Measurements from ENCODE around the gene HBG2. TPM values are rescaled to one million over a fixed set of nuclear protein-coding genes. Genes with fewer than 3 reads are reported as not detected.

HBG2 gene
- total and polyA plus RNA-seq, 2 donors (not counting 1 experiment from before 2014, with no cell fraction given) = 2.6 TPM; not detected in 1

GRCh38 chr11:5239046-5239445 lies 15.5 kb downstream of the HBG2 start:
- H3K9ac ChIP-seq (ENCODE audit: insufficient read depth, low read length) = no peak overlapping the region
- no peaks in the 10 kb centered on the region for H3K79me2 ChIP-seq (ENCODE audit: control insufficient read depth, insufficient read depth, low read length)
- H3K4me3 ChIP-seq (replicated peaks in 1 of 4; ENCODE audit: control extremely low read depth in 1 of 4, insufficient read depth in 1 of 4, low read depth in 3 of 4, low read length in 4 of 4) = no peak overlapping the region
- no peak for TF ChIP-seq EZH2 (IDR thresholded peaks at IDR 0.05; ENCODE audit: low read length, missing control alignments)
- TF ChIP-seq, protein P1, sequence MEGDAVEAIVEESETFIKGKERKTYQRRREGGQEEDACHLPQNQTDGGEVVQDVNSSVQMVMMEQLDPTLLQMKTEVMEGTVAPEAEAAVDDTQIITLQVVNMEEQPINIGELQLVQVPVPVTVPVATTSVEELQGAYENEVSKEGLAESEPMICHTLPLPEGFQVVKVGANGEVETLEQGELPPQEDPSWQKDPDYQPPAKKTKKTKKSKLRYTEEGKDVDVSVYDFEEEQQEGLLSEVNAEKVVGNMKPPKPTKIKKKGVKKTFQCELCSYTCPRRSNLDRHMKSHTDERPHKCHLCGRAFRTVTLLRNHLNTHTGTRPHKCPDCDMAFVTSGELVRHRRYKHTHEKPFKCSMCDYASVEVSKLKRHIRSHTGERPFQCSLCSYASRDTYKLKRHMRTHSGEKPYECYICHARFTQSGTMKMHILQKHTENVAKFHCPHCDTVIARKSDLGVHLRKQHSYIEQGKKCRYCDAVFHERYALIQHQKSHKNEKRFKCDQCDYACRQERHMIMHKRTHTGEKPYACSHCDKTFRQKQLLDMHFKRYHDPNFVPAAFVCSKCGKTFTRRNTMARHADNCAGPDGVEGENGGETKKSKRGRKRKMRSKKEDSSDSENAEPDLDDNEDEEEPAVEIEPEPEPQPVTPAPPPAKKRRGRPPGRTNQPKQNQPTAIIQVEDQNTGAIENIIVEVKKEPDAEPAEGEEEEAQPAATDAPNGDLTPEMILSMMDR (conservative IDR thresholded peaks at IDR 0.05 in 1 of 2, IDR thresholded peaks at IDR 0.05 in 1 of 2; ENCODE audit: low read depth in 1 of 2, low read length in 2 of 2) = no peak
- no peak overlapping the region for H2AFZ ChIP-seq (ENCODE audit: low read length)
- H3K27me3 ChIP-seq (ENCODE audit: control insufficient read depth, insufficient read depth, low read length) = no peaks in the 10 kb centered on the region
- H3K4me2 ChIP-seq (ENCODE audit: extremely low read depth, insufficient read depth, low read length) = no peak overlapping the region
- no peaks in the 10 kb centered on the region for H3K36me3 ChIP-seq (ENCODE audit: control insufficient read depth, insufficient read depth, low read length)
- H3K4me1 ChIP-seq (ENCODE audit: control insufficient read depth, extremely low read depth, insufficient read depth, low read length) = peaks cover 5% of the 10 kb centered on the region
- no peaks in the 10 kb centered on the region for H3K9me3 ChIP-seq (ENCODE audit: control insufficient read depth, insufficient read depth, low read depth, low read length)
- no peak for DNase-seq (ENCODE audit: low read depth in 2 of 2)
- no peaks in the 10 kb centered on the region for H4K20me1 ChIP-seq (ENCODE audit: control insufficient read depth, extremely low read depth, insufficient read depth, low read length)
- no peak overlapping the region for H3K27ac ChIP-seq (ENCODE audit: insufficient read depth, low read length)

GRCh38 chr11:5238486-5238885 lies 16.1 kb downstream of the HBG2 start:
- no peak overlapping the region for H3K27ac ChIP-seq (ENCODE audit: insufficient read depth, low read length)
- H3K4me2 ChIP-seq (ENCODE audit: extremely low read depth, insufficient read depth, low read length) = no peak overlapping the region
- TF ChIP-seq, protein P1 (conservative IDR thresholded peaks at IDR 0.05 in 1 of 2, IDR thresholded peaks at IDR 0.05 in 1 of 2; ENCODE audit: low read depth in 1 of 2, low read length in 2 of 2) = no peak
- TF ChIP-seq EZH2 (IDR thresholded peaks at IDR 0.05; ENCODE audit: low read length, missing control alignments) = no peak
- H3K27me3 ChIP-seq (ENCODE audit: control insufficient read depth, insufficient read depth, low read length) = no peaks in the 10 kb centered on the region
- H3K9me3 ChIP-seq (ENCODE audit: control insufficient read depth, insufficient read depth, low read depth, low read length) = no peaks in the 10 kb centered on the region
- H3K36me3 ChIP-seq (ENCODE audit: control insufficient read depth, insufficient read depth, low read length) = no peaks in the 10 kb centered on the region
- no peak for DNase-seq (ENCODE audit: low read depth in 2 of 2)
- H4K20me1 ChIP-seq (ENCODE audit: control insufficient read depth, extremely low read depth, insufficient read depth, low read length) = no peaks in the 10 kb centered on the region
- H3K9ac ChIP-seq (ENCODE audit: insufficient read depth, low read length) = no peak overlapping the region
- H3K4me1 ChIP-seq (ENCODE audit: control insufficient read depth, extremely low read depth, insufficient read depth, low read length) = peaks cover 9% of the 10 kb centered on the region
- H3K79me2 ChIP-seq (ENCODE audit: control insufficient read depth, insufficient read depth, low read length) = no peaks in the 10 kb centered on the region
- no peak overlapping the region for H3K4me3 ChIP-seq (replicated peaks in 1 of 4; ENCODE audit: control extremely low read depth in 1 of 4, insufficient read depth in 1 of 4, low read depth in 3 of 4, low read length in 4 of 4)
- H2AFZ ChIP-seq (ENCODE audit: low read length) = peak overlapping the region; percentile 39

- H3K9ac ChIP-seq (ENCODE audit: insufficient read depth, low read length) = no peak overlapping the region
- no peak overlapping the region for H3K27ac ChIP-seq (ENCODE audit: insufficient read depth, low read length)
- H3K27me3 ChIP-seq (ENCODE audit: control insufficient read depth, insufficient read depth, low read length) = no peaks in the 10 kb centered on the region
- TF ChIP-seq, protein P1 (conservative IDR thresholded peaks at IDR 0.05 in 1 of 2, IDR thresholded peaks at IDR 0.05 in 1 of 2; ENCODE audit: low read depth in 1 of 2, low read length in 2 of 2) = no peak
- TF ChIP-seq EZH2 (IDR thresholded peaks at IDR 0.05; ENCODE audit: low read length, missing control alignments) = no peak
- no peak overlapping the region for H3K4me3 ChIP-seq (replicated peaks in 1 of 4; ENCODE audit: control extremely low read depth in 1 of 4, insufficient read depth in 1 of 4, low read depth in 3 of 4, low read length in 4 of 4)
- peaks cover 9% of the 10 kb centered on the region for H3K4me1 ChIP-seq (ENCODE audit: control insufficient read depth, extremely low read depth, insufficient read depth, low read length)
- H3K4me2 ChIP-seq (ENCODE audit: extremely low read depth, insufficient read depth, low read length) = no peak overlapping the region
- H4K20me1 ChIP-seq (ENCODE audit: control insufficient read depth, extremely low read depth, insufficient read depth, low read length) = no peaks in the 10 kb centered on the region
- H3K79me2 ChIP-seq (ENCODE audit: control insufficient read depth, insufficient read depth, low read length) = no peaks in the 10 kb centered on the region
- no peaks in the 10 kb centered on the region for H3K9me3 ChIP-seq (ENCODE audit: control insufficient read depth, insufficient read depth, low read depth, low read length)
- no peaks in the 10 kb centered on the region for H3K36me3 ChIP-seq (ENCODE audit: control insufficient read depth, insufficient read depth, low read length)
- no peak overlapping the region for H2AFZ ChIP-seq (ENCODE audit: low read length)
- no peak for DNase-seq (ENCODE audit: low read depth in 2 of 2)
These were observed 17.2 kb downstream of the HBG2 start for GRCh38 chr11:5237420-5237819.
